GM18502 (cell line): Measurements from ENCODE around the gene TMTC1.

ENCODE experiments used
- ATAC-seq: cut with Tn5 transposase; IDR thresholded peaks from one replicate; pipeline ENCODE4 v1.9.1; 2021; ENCODE audit warnings: mild to moderate bottlenecking; ENCODE audit not compliant: unreplicated experiment, poor library complexity

The TMTC1 gene

GRCh38 chr12:29781705-29782266, 2.0 kb downstream of the TMTC1 start:
- peak; percentile 39 for ATAC-seq

- no peak for ATAC-seq
Observed at GRCh38 chr12:29781188-29781587, 2.6 kb downstream of the TMTC1 start.

GRCh38 chr12:29780084-29780483, 3.7 kb downstream of the TMTC1 start:
- ATAC-seq, result no peak

GRCh38 chr12:29778531-29778930, 5.2 kb downstream of the TMTC1 start:
- no peak for ATAC-seq

- ATAC-seq, result no peak
Observed at GRCh38 chr12:29773076-29773475, 10.7 kb downstream of the TMTC1 start.

- ATAC-seq, result no peak
Observed at GRCh38 chr12:29771786-29772185, 12.0 kb downstream of the TMTC1 start.

- no peak for ATAC-seq
Observed at GRCh38 chr12:29771165-29771564, 12.6 kb downstream of the TMTC1 start.

GRCh38 chr12:29769162-29769858, 14.4 kb downstream of the TMTC1 start:
- ATAC-seq, result no peak

- no peak for ATAC-seq
Observed at GRCh38 chr12:29768372-29768771, 15.4 kb downstream of the TMTC1 start.

GRCh38 chr12:29763301-29763683, 20.4 kb downstream of the TMTC1 start:
- no peak for ATAC-seq

- no peak for ATAC-seq
Observed at GRCh38 chr12:29762637-29763300, 21.0 kb downstream of the TMTC1 start.

GRCh38 chr12:29759950-29760349, 23.8 kb downstream of the TMTC1 start:
- ATAC-seq, result no peak

GRCh38 chr12:29756741-29757390, 26.9 kb downstream of the TMTC1 start:
- ATAC-seq, result no peak

- no peak for ATAC-seq
Observed at GRCh38 chr12:29754235-29755189, 29.2 kb downstream of the TMTC1 start.

- no peak for ATAC-seq
Observed at GRCh38 chr12:29752121-29752520, 31.6 kb downstream of the TMTC1 start.

GRCh38 chr12:29751676-29752075, 32.1 kb downstream of the TMTC1 start:
- no peak for ATAC-seq

- no peak for ATAC-seq
Observed at GRCh38 chr12:29750928-29751220, 32.9 kb downstream of the TMTC1 start.

- peak; percentile 87 for ATAC-seq
Observed at GRCh38 chr12:29750131-29750927, 33.4 kb downstream of the TMTC1 start.

GRCh38 chr12:29744365-29744764, 39.4 kb downstream of the TMTC1 start:
- no peak for ATAC-seq

- ATAC-seq, result no peak
Observed at GRCh38 chr12:29743801-29744200, 39.9 kb downstream of the TMTC1 start.
